Neural progenitor cell (in vitro differentiated cells): ENCODE data around the gene NUDT11.

Experiments
- CTCF ChIP-seq: fragments of 200-600 bp; sonication (generic); IDR thresholded peaks from 2 replicates; pipeline ENCODE4 v1.5.1; 2017; ENCODE audit warnings: antibody characterized with exemption, mild to moderate bottlenecking
- EZH2 ChIP-seq: fragments of 200-600 bp; sonication (generic); IDR thresholded peaks from 2 replicates; pipeline ENCODE4 v1.6.1; 2017; ENCODE audit warnings: antibody characterized with exemption, mild to moderate bottlenecking, moderate library complexity

GRCh38 chrX:51476930-51477329 is 19.5 kb downstream of the NUDT11 start:
- no peak for TF ChIP-seq CTCF
- TF ChIP-seq EZH2, result no peak
